GM12878 (cell line): ENCODE data around the gene FAM114A1.

Experiments used
- GATAD2B ChIP-seq: fragments of 450-650 bp; conservative IDR thresholded peaks from 2 replicates; pipeline ENCODE4 v1.6.1; 2017; ENCODE audit warnings: low read depth, mild to moderate bottlenecking, moderate library complexity
- KDM1A ChIP-seq: fragments of 200-600 bp; sonication (generic); IDR thresholded peaks from 2 replicates; pipeline ENCODE4 v1.6.1; 2016; ENCODE audit warnings: borderline replicate concordance
- NFYB ChIP-seq: IDR thresholded peaks from 2 replicates; pipeline ENCODE4 v1.6.1; 2011; ENCODE audit warnings: low read depth, mild to moderate bottlenecking, low read length, improper control_type of control experiment, moderate library complexity; ENCODE audit not compliant: insufficient read depth
- POLR2A ChIP-seq: IDR thresholded peaks from 2 replicates; pipeline ENCODE4 v1.6.1; 2011; ENCODE audit warnings: low read depth, mild to moderate bottlenecking, low read length
- POLR2AphosphoS5 ChIP-seq: IDR thresholded peaks from 2 replicates; pipeline ENCODE4 v1.6.1; 2011; ENCODE audit warnings: mild to moderate bottlenecking, low read length, inconsistent platforms
- RAD21 ChIP-seq: IDR thresholded peaks from 2 replicates; pipeline ENCODE4 v1.6.1; 2011; ENCODE audit warnings: mild to moderate bottlenecking, low read depth, low read length, moderate library complexity; ENCODE audit not compliant: insufficient read depth
- SIX5 ChIP-seq: IDR thresholded peaks from 2 replicates; pipeline ENCODE4 v1.6.1; 2011; ENCODE audit warnings: mild to moderate bottlenecking, low read depth, low read length, moderate library complexity; ENCODE audit not compliant: severe bottlenecking
- TAF1 ChIP-seq: IDR thresholded peaks from 2 replicates; pipeline ENCODE4 v1.6.1; 2011; ENCODE audit warnings: mild to moderate bottlenecking, low read depth, low read length, borderline replicate concordance
- TCF7 ChIP-seq: IDR thresholded peaks from 2 replicates; pipeline ENCODE4 v1.6.1; 2014; ENCODE audit warnings: antibody characterized with exemption, borderline replicate concordance
- YY1 ChIP-seq: IDR thresholded peaks from 2 replicates; pipeline ENCODE4 v1.6.1; 2011; ENCODE audit warnings: low read depth, mild to moderate bottlenecking, low read length
- TF ChIP-seq, protein P1 (sequence below), 3 experiments: IDR thresholded peaks in 2 of 3; conservative IDR thresholded peaks in 1 of 3; 2 replicates each; pipeline ENCODE4 v1.5.1; 2011; ENCODE audit warnings: low read depth in 3 of 3, low read length in 3 of 3, mild to moderate bottlenecking in 3 of 3, control low read depth in 2 of 3, moderate library complexity in 2 of 3, inconsistent platforms in 1 of 3, mixed read lengths in 1 of 3; ENCODE audit not compliant: control insufficient read depth in 2 of 3, insufficient read depth in 1 of 3; ENCODE audit errors: extremely low read depth in 1 of 3
- TF ChIP-seq, protein P2 (sequence below): fragments of 450-650 bp; formaldehyde crosslinking; IDR thresholded peaks from 2 replicates; pipeline ENCODE4 v1.4.0; 2022; ENCODE audit warnings: mild to moderate bottlenecking, moderate library complexity
- TF ChIP-seq, protein P3 (sequence below): IDR thresholded peaks from 2 replicates; pipeline ENCODE4 v1.6.1; 2011; ENCODE audit warnings: low read depth, low read length, improper control_type of control experiment, borderline replicate concordance
- TF ChIP-seq, protein P4 (sequence below): IDR thresholded peaks from 2 replicates; pipeline ENCODE4 v1.6.1; 2011; ENCODE audit warnings: borderline replicate concordance, low read depth, mild to moderate bottlenecking, moderate library complexity, mixed read lengths, low read length; ENCODE audit not compliant: insufficient read depth; ENCODE audit errors: extremely low read length

DNA sequence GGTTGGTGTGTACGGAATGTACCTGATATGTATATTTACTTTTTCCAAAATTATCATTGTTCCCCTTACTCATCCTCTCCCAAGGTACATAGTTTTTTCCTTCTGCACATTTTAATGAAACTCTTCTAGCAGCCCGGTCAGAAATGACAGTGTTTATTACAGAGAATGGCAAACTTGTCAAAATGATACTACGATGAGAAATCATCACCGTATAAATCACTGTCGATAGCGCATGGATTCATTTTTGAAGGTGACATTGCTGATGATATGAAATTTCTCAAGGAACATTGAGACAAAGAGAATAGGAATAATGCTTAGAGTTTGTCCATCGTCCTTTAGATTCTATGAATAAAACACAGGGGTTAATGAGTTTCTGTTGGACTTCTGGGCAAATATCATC is 30.6 kb downstream of the FAM114A1 start:
- no peak for TF ChIP-seq GATAD2B
- TF ChIP-seq POLR2A: no peak
- TF ChIP-seq YY1: no peak
- TF ChIP-seq KDM1A: no peak
- TF ChIP-seq, protein P1, sequence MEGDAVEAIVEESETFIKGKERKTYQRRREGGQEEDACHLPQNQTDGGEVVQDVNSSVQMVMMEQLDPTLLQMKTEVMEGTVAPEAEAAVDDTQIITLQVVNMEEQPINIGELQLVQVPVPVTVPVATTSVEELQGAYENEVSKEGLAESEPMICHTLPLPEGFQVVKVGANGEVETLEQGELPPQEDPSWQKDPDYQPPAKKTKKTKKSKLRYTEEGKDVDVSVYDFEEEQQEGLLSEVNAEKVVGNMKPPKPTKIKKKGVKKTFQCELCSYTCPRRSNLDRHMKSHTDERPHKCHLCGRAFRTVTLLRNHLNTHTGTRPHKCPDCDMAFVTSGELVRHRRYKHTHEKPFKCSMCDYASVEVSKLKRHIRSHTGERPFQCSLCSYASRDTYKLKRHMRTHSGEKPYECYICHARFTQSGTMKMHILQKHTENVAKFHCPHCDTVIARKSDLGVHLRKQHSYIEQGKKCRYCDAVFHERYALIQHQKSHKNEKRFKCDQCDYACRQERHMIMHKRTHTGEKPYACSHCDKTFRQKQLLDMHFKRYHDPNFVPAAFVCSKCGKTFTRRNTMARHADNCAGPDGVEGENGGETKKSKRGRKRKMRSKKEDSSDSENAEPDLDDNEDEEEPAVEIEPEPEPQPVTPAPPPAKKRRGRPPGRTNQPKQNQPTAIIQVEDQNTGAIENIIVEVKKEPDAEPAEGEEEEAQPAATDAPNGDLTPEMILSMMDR (IDR thresholded peaks at IDR 0.05 in 2 of 3, conservative IDR thresholded peaks at IDR 0.05 in 1 of 3; ENCODE audit: control insufficient read depth in 2 of 3, extremely low read depth in 1 of 3, insufficient read depth in 1 of 3, low read depth in 3 of 3, low read length in 3 of 3): no peak
- TF ChIP-seq, protein P2, sequence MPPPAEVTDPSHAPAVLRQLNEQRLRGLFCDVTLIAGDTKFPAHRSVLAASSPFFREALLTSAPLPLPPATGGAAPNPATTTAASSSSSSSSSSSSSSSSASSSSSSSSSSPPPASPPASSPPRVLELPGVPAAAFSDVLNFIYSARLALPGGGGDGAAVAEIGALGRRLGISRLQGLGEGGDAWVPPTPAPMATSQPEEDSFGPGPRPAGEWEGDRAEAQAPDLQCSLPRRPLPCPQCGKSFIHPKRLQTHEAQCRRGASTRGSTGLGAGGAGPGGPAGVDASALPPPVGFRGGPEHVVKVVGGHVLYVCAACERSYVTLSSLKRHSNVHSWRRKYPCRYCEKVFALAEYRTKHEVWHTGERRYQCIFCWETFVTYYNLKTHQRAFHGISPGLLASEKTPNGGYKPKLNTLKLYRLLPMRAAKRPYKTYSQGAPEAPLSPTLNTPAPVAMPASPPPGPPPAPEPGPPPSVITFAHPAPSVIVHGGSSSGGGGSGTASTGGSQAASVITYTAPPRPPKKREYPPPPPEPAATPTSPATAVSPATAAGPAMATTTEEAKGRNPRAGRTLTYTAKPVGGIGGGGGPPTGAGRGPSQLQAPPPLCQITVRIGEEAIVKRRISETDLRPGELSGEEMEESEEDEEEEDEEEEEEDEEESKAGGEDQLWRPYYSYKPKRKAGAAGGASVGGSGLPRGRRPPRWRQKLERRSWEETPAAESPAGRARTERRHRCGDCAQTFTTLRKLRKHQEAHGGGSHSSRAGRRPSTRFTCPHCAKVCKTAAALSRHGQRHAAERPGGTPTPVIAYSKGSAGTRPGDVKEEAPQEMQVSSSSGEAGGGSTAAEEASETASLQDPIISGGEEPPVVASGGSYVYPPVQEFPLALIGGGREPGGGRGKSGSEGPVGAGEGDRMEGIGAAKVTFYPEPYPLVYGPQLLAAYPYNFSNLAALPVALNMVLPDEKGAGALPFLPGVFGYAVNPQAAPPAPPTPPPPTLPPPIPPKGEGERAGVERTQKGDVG (CRISPR knock-in tag): no peak
- TF ChIP-seq, protein P3, sequence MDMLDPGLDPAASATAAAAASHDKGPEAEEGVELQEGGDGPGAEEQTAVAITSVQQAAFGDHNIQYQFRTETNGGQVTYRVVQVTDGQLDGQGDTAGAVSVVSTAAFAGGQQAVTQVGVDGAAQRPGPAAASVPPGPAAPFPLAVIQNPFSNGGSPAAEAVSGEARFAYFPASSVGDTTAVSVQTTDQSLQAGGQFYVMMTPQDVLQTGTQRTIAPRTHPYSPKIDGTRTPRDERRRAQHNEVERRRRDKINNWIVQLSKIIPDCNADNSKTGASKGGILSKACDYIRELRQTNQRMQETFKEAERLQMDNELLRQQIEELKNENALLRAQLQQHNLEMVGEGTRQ: no peak
- TF ChIP-seq, protein P4, sequence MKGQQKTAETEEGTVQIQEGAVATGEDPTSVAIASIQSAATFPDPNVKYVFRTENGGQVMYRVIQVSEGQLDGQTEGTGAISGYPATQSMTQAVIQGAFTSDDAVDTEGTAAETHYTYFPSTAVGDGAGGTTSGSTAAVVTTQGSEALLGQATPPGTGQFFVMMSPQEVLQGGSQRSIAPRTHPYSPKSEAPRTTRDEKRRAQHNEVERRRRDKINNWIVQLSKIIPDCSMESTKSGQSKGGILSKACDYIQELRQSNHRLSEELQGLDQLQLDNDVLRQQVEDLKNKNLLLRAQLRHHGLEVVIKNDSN: no peak
- TF ChIP-seq NFYB: no peak
- TF ChIP-seq RAD21: no peak
- no peak for TF ChIP-seq SIX5
- no peak for TF ChIP-seq TAF1
- no peak for TF ChIP-seq POLR2AphosphoS5
- no peak for TF ChIP-seq TCF7
